Measurements from ENCODE around the gene TFR2. TPM values are rescaled to one million over a fixed set of nuclear protein-coding genes. Genes with fewer than 3 reads are reported as not detected.

TFR2 gene
- total and polyA plus RNA-seq, 2 of the 13 experiments (the other 11 are each of a cell fraction or from before 2014, with no cell fraction given): 36.9 to 64.2 TPM

DNA sequence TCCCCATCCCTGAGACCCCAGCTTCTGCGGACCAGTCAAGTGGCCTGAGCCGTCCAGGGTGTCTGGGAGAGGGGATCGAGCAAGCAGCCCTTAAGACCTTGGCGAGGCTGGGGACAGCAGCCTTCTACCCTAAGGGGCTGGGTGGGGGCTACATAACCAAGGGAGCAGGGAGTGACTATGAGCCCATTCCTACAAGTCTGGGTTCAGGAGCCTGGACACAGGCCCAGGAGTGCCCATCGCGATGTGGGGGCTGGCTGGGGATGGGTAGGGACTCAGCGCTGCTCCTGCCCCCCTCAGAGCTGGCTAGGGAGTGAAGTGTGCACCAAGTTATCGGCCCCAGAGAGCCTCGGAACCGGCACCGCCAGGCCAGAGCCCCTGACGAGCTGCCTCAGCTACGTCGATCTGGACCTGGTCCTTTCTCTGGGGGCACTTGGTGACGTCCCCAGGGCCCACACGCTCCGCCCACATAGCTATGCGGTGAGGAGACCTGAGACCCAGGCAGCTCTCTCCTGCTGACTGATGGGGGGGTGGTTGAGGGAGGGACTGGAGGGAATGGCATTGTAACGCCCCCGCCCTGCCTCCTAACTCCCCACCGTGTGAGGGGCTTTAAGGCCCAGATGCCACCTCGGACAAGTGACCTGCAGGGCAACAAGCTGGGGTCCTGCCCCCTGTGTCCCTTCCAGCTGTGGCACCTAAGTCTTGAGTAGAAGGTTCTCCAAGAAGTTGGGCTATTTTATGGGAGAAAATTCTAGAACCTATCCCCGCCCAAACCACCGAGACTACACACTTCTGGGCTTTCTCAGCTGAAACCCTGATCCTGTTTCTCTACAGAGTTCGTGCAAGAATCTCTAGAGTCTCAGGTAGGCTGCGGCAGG is 70.2 kb downstream of the TFR2 start (continued):
- TF ChIP-seq, protein P1, sequence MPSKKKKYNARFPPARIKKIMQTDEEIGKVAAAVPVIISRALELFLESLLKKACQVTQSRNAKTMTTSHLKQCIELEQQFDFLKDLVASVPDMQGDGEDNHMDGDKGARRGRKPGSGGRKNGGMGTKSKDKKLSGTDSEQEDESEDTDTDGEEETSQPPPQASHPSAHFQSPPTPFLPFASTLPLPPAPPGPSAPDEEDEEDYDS (CRISPR knock-in tag; IDR thresholded peaks at IDR 0.05): no peak
- no peak; the same call in 1 of the 2 replicates for TF ChIP-seq ZSCAN5A (CRISPR knock-in tag; IDR thresholded peaks at IDR 0.05; ENCODE audit: borderline replicate concordance)
- TF ChIP-seq, protein P2, sequence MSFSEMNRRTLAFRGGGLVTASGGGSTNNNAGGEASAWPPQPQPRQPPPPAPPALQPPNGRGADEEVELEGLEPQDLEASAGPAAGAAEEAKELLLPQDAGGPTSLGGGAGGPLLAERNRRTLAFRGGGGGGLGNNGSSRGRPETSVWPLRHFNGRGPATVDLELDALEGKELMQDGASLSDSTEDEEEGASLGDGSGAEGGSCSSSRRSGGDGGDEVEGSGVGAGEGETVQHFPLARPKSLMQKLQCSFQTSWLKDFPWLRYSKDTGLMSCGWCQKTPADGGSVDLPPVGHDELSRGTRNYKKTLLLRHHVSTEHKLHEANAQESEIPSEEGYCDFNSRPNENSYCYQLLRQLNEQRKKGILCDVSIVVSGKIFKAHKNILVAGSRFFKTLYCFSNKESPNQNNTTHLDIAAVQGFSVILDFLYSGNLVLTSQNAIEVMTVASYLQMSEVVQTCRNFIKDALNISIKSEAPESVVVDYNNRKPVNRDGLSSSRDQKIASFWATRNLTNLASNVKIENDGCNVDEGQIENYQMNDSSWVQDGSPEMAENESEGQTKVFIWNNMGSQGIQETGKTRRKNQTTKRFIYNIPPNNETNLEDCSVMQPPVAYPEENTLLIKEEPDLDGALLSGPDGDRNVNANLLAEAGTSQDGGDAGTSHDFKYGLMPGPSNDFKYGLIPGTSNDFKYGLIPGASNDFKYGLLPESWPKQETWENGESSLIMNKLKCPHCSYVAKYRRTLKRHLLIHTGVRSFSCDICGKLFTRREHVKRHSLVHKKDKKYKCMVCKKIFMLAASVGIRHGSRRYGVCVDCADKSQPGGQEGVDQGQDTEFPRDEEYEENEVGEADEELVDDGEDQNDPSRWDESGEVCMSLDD (CRISPR knock-in tag; IDR thresholded peaks at IDR 0.05; ENCODE audit: borderline replicate concordance): peak; percentile 68; the same call in 1 of the 2 replicates
- TF ChIP-seq MAFF (IDR thresholded peaks at IDR 0.05; ENCODE audit: low read depth, low read length): no peak
- no peak for TF ChIP-seq ZNF747 (CRISPR knock-in tag; IDR thresholded peaks at IDR 0.05; ENCODE audit: borderline replicate concordance)
- TF ChIP-seq SATB2 (CRISPR knock-in tag; IDR thresholded peaks at IDR 0.05): no peak
- TF ChIP-seq SAP130 (CRISPR knock-in tag; IDR thresholded peaks at IDR 0.05; ENCODE audit: low read depth): 0 out of 2 replicates have a peak, but pooled peaks have one; percentile 8
- TF ChIP-seq, protein P3, sequence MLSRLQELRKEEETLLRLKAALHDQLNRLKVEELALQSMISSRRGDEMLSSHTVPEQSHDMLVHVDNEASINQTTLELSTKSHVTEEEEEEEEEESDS (CRISPR knock-in tag; IDR thresholded peaks at IDR 0.05; ENCODE audit: borderline replicate concordance): no peak; the same call in 1 of the 2 replicates
- TF ChIP-seq ZNF253 (CRISPR knock-in tag; IDR thresholded peaks at IDR 0.05; ENCODE audit: borderline replicate concordance): no peak
- no peak for TF ChIP-seq KLF6 (CRISPR knock-in tag; IDR thresholded peaks at IDR 0.05)
- TF ChIP-seq ZNF17 (CRISPR knock-in tag; IDR thresholded peaks at IDR 0.05): no peak
- TF ChIP-seq, protein P4, sequence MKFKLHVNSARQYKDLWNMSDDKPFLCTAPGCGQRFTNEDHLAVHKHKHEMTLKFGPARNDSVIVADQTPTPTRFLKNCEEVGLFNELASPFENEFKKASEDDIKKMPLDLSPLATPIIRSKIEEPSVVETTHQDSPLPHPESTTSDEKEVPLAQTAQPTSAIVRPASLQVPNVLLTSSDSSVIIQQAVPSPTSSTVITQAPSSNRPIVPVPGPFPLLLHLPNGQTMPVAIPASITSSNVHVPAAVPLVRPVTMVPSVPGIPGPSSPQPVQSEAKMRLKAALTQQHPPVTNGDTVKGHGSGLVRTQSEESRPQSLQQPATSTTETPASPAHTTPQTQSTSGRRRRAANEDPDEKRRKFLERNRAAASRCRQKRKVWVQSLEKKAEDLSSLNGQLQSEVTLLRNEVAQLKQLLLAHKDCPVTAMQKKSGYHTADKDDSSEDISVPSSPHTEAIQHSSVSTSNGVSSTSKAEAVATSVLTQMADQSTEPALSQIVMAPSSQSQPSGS (CRISPR knock-in tag; IDR thresholded peaks at IDR 0.05): no peak
- 0 out of 2 replicates have a peak, but pooled peaks have one; percentile 32 for TF ChIP-seq TRIM24 (CRISPR knock-in tag; IDR thresholded peaks at IDR 0.05)
- TF ChIP-seq HOXD1 (CRISPR knock-in tag; IDR thresholded peaks at IDR 0.05): 0 out of 2 replicates have a peak, but pooled peaks have one; percentile 33
- no peak for TF ChIP-seq PLRG1 (conservative IDR thresholded peaks at IDR 0.05)
- no peak for TF ChIP-seq ELF3 (CRISPR knock-in tag; IDR thresholded peaks at IDR 0.05)
- TF ChIP-seq TCF12 (IDR thresholded peaks at IDR 0.05): no peak
- peak; percentile 68; the same call in 1 of the 2 replicates for TF ChIP-seq TCF12 (CRISPR knock-in tag; IDR thresholded peaks at IDR 0.05)
- TF ChIP-seq, protein P5, sequence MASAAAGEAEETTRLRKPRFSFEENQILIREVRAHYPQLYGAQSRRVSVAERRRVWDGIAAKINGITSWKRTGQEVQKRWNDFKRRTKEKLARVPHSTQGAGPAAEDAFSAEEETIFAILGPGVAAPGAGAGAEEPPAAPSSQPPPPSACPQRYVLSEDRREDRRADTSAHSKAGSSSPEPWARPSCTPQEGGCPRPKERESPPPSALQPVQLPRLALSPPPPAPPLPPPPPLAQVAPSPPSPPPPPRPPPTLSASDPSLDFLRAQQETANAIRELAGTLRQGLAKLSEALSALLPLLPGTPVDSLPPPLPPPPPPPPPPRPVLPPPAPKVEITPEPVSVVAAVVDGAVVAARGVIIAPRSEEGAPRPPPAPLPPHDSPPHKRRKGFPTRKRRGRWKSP (CRISPR knock-in tag; IDR thresholded peaks at IDR 0.05): no peak
- peak; percentile 76 for TF ChIP-seq ZFP90 (CRISPR knock-in tag; IDR thresholded peaks at IDR 0.05; ENCODE audit: borderline replicate concordance)
- no peak for TF ChIP-seq DDIT3 (CRISPR knock-in tag; IDR thresholded peaks at IDR 0.05)
- 0 out of 2 replicates have a peak, but pooled peaks have one; percentile 12 for TF ChIP-seq ZNF263 (CRISPR knock-in tag; IDR thresholded peaks at IDR 0.05)
